Inferior parietal cortex (tissue), 1 donor: ENCODE data around the gene EIF1.
"Not testable (repeated sequence)": the region's sequence is repeated elsewhere in the genome, so short reads cannot be mapped to it uniquely, and the experiment has no call there.

Source experiments
- DNase-seq: peaks from one replicate; pipeline ENCODE4 v3.0.0-alpha.2; 2016; ENCODE audit errors: extremely low spot score

Gene EIF1

DNA sequence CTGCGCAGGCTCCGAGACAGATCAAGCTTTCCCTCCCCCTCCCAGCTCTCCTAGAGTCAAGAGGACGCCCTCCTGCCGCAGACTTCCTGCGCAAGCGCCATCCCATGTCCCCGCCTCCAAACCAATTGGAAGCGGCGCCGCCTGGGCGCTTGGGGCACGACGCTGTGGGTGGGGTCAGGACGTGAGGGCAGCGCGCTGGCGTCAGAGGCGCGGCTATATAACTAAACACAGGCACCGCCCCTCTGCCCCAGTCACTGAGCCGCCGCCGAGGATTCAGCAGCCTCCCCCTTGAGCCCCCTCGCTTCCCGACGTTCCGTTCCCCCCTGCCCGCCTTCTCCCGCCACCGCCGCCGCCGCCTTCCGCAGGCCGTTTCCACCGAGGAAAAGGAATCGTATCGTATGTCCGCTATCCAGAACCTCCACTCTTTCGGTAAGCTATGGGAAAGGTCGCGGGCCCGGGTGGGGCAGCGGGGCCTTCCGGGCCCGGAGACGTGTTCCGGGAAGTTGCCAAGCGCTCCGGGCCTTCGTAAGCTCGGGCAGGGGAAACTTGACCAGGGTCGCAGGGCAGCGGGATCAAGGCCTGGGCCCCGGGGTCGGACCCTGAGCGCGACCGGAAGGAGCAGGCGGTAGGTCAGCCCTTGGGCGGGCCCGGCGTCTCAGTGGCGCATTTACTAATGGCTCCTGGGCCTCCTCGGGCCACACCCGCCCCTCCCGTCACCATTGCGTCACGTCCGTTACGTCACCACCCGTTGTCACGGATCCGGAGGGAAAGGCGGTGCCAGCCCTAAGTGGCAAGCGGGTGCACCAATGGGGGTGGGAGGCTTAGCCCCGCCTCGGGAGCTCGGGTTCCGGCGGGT, at the start of gene EIF1:
Gene EIF1 (plus strand): TSS at position 245 of the 856 bp plus-strand sequence. CDS start 154 bp downstream, at position 399.
- DNase-seq: peak; percentile 100

DNA sequence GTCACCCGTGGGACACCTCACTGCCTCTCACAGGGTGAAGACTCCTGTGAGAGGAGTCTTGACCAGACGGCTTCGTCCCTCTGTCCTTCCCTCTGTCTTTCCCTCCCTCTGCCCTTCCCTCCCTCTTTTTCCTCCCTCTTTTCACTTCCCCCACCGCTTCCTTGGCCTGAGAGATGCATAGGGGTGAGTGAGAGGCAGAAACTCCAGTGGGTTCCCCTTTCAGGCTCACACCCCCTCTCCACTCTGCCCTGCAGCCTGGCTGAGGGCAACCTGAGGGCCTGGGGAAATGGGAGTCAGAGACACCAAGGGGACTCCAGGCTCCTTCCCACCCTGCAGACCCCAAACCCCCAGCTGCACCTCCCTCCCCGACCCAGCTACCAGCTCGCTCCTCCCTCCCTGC, 49.7 kb upstream of the EIF1 start:
- DNase-seq: no peak

DNA sequence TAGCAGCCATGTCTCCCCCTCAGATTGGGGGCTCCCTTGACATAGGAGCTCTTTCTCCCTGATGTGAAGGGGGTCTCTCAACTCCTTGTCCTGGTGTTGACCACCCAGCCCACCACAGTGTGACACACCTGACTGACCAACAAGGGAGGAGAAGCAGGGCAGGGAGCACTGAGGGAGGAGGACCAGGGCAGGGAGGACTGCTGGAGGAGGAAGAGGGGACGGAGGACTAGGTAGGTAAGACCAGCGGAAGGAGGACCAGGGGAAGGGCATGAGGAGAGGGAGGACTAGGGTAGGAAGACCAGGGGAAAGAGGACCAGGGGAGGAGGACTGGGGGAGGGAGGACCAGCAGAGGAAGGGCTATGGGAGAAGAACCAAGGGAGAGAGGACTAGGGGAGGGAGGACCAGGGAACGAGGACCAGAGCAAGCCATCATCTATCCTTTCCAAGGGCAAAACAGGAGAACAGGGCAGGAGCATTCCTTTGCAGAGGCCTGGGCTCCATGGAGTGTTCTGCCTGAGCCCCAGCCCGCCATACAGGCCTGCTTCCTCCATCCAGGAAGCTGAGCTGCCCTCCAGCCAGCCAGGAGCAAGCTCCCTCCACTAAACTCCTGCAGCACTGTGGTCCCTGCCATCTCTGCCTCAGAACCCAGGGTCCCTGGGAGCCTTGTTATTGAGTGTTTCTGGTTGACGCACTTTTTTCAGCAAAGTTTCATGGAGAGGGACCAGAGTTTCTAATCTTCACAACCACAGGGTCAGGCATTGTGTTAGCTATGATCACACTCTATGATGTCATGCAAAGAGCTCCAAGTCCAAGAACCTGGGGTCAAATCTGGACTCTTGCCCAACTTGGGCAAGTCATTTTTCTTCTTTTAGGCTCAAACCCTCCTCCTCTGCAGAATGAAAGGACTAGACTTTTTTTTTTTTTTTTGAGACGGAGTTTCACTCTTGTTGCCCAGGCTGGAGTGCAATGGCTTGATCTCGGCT, 48.9 kb upstream of the EIF1 start:
- no peak for DNase-seq

DNA sequence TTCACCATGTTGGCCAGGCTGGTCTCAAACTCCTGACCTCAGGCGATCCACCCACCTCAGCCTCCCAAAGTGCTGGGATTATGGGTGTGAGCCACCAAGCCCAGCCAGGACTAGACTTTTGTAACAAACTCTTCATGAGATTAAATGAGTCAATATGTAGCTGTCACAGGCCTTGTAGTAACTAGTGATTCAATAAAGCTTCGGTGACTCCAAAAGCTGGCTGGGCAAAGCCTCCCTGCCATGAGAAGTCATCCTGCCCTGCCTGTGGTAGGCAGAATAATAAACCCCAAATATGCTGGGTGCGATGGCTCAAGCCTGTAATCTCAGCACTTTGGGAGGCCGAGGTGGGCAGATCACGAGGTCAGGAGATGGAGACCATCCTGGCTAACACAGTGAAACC, 48.1 kb upstream of the EIF1 start:
- DNase-seq: not testable (repeated sequence)

DNA sequence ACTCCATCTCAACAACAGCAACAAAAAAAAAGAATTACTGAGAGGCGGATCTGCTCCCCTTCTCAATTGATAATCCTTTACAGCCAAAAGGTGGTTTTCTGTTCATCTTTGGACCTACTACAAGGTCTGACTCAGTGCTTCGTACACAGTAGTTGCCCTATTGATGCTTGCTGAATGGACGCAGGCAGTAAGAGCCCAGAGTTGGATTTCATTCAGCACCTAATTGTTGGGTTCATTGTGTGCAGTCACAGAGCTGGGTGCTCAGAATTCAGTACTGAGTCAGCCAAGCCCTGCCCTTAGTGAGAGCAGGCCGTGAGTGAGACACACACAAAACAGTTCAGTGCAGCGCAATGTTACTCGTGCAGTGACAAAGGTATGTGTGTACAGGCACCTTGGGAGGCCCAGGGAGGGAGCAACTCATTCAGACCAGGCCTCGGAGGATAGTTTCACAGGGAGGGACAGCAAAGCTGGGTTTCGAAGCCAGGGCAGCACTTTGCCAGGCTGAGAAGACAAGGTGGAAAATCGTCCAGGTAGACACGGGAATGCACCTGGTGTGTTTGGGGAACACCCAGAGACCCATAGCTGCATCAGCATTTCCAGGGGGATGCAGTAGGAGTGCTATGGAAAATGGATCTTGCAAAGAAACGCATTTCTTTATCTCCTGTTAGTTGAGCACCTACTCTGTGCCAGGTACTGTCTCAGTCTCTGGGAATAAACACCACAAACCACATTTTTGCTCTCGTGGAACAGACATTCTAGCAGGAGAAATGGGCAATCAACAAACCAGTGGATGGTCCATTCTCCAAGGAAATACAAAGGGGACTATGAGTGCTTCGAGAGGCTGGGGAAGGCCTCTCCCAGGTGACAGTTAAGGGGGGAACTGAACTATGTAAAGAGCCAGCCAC, 46.2 kb upstream of the EIF1 start:
- no peak for DNase-seq

DNA sequence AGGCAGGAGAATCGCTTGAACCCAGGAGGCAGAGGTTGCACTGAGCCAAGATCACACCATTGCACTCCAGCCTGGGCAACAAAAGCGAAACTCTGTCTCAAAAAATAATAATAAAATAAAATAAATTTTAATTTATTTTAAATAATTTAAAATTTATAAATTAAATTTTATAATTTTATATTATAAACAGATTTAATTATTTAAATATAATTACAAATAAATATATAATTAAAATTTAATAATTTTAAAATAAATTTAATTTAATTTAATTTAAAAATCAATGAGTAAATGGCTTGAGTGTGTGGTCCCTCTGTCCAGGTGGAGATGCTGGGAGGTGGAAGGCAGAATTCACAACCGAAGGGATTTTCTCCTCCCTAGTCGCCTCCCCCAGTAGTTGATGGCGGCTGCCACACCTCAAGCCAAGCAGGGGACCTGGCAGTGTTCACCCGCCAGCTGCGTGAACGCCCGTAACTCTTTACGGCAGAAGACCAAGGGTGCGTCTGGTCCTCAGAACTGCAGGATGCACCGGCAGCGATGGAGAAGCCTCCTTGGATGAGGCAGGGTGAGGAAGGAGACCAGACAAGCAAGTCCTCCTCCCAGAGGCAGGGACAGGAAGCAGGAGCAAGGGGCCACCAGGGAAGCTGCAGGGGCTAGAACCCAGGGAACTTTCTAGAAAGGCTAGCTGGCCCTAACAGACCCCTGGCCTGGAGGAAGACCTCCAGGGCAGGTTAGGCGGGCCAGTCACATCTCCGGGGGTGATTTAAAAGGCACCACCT, 41.5 kb upstream of the EIF1 start:
- no peak for DNase-seq

DNA sequence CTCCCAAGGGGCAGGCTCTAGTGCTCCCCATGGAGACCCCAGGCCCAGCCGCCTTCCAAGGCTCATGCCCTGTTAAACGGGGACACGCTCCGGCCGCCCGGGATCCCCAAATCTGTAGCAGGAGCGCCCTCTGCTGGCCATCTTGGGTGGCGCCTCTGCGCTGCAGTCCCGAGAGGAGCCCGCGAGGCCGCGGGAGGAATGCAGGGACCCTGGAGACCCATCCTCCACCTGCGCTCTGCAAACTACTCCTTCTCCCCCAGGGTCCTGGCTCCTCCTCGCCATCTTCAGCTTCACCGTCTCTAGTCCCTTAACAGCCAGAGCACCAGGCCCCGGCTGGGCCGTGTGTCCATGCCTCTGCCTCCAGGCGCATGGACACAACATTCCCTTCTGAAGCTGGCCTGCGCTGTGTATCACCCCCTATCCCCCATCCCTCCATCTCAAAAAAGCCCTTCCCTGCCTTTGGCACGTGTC, 40.7 kb upstream of the EIF1 start:
- DNase-seq: peak; percentile 93

DNA sequence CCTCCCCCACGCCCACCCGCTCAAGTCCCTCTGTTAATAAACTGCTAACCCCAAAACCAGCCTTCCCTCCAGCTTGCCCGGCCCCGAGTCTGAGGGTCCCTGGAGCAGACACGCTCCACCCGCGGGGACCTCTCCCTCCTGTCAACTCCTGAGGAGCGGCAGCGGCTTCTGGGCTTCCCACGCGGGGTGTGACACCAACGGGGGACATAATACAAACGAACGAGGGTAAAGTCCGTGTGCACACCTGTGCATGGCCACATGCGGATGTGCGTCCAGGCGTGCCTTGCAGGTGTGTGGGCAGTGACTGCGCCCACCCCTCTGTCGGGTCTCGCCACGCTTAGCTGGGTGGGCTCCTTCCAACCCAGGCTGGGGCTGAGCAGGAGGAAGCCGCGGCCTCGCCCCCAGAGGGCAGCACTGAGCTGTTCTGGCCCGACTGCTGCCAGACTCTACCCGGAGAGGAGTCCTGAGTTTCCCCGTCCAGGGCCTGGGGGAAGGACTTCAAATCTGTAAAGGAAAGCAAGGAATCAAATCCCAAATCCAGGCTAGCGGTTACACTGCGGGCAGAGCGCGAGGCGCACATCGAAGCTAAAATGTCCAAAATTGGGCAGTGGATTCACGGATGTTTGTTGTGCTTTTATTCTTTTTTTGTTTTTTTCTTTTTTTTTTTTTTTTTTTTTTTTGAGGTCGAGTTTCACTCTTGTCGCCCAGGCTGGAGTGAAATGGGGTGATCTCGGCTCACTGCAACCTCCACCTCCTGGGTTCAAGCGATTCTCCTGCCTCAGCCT, 40.1 kb upstream of the EIF1 start:
- DNase-seq: peak; percentile 79

DNA sequence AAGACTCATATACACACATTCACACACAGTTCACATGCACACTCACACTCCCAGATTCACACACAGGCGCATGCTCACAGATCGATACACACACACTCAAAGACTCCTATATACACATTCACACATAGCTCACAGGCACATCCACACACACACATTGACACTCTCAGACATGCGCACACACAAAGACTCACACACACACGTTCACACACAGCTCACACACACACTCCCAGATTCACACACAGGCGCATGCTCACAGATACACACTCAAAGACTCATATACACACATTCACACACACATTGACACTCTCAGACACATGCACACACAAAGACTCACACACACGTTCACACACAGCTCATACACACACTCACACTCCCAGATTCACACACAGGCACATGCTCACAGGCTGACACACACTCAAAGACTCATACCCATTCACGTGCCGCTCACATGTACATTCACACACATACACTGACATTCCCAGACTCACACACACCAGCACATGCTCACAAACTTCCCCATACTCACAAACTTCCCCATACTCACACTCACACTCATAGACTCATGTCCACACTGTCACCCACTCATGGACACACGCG, 38.7 kb upstream of the EIF1 start:
- DNase-seq: no peak

DNA sequence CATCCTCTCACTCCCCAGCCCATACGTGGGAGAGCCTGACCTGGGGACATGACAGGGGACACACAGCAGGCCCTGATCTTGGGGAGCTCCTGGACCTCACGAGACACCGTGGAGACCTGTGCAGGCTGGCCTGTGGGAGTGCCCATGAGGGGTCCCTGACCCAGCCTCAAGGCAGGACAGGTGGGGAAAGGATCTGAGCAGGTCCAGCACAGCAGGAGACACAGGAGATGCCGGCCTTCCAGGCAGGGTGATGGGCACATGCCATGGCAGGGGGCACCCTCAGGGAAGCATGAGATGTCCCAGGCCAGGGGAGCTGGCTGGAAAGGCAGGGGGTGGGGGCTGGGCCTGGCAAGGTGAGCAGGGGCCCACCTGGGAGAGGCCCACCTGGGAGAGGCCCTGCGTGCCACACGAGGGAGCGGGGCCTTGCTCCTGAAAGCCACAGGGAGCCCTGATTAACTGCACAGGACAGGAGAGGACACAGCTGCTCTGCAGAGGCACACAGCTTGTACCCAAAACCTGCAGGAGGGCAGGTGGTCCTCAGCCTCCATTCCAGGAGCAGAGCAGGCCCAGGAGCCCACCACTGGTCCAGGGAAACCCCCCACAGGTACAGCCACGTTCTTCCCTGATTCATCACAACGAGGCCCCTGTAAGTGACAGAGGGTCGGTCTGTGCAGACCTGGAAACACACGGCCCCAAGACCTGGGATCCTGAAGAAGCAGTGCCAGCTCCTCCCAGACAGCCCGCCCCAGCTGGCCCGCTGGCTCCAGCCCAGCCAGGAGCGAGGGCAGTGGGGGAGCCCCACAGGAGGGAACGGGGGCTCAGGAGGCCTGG, 37.7 kb upstream of the EIF1 start:
- DNase-seq: no peak

DNA sequence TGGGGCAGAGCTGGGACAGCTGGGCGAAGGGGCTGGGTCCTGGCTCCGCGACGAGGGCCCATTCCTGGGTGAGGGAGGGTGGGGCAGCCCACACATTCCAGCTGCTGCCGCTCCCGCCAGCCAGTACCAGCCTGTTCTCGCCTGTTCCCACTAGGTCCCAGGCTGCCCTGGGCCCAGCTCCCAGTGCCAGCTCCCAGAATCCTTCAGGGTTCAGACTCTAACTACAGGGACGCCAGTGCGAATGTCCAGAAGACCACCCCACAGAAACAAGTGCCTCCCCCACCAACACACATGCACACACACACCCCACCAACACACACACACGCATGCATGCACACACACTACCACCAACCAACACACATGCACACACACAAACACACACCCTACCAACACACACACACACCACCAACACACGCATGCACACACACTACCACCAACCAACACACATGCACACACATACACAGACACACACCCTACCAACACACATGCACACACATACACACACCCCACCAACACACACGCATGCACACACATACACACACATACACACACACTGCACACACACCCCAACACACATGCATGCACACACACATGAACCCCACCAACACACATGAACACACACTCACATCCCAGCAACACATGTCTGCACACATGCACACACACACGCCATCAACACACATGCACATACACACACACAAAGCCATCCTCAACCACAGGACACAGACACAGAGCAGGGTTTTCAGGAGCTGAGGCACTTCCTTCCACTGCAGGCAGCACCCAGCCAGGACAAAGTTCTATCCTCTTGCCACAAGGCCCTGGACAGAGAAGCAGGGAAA, 36.8 kb upstream of the EIF1 start:
- no peak for DNase-seq

DNA sequence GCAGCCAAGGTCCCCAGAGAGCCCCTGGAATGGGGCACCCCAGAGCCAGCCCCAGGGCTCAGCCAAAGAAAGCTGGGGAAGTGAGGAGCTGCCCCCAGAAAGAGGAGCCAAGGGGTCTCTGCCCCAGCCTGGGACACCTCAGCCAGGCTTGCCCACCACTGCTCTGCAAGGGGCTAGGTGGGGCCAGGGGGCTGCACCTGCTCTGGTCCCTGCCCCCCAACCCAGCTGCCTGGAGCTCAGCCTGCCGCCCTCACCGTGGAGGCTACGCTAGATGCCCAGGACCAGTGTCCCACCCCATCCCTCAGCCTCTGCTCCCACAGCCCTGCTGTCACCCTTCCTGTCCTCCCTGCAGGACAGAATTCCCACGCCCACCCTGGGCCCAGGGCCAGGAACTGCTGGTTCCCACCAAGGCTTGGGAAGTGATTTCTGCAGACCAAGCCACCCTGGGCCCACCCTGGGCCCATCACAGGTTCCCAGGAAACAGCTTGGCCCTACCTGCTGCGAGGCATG, 36.2 kb upstream of the EIF1 start:
- no peak for DNase-seq

DNA sequence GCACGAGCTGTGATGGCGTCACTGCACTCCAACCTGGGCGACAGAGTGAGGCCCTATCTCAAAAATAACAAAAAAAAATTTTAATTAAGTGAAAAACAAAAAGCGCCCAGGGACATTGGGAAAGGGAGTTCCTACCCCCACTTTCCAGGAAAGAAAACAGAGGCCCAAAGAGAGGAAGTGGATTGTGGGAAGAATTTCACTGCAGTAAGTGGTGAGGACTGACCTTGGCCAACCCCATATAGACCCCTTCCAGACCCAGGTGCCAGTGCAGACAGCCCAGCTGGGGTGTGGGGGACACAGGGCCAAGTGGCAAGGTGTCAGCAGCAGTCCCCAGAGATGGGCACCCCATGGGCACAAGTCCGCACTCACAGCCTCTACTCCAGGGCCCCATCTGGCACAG, 35.3 kb upstream of the EIF1 start:
- no peak for DNase-seq

DNA sequence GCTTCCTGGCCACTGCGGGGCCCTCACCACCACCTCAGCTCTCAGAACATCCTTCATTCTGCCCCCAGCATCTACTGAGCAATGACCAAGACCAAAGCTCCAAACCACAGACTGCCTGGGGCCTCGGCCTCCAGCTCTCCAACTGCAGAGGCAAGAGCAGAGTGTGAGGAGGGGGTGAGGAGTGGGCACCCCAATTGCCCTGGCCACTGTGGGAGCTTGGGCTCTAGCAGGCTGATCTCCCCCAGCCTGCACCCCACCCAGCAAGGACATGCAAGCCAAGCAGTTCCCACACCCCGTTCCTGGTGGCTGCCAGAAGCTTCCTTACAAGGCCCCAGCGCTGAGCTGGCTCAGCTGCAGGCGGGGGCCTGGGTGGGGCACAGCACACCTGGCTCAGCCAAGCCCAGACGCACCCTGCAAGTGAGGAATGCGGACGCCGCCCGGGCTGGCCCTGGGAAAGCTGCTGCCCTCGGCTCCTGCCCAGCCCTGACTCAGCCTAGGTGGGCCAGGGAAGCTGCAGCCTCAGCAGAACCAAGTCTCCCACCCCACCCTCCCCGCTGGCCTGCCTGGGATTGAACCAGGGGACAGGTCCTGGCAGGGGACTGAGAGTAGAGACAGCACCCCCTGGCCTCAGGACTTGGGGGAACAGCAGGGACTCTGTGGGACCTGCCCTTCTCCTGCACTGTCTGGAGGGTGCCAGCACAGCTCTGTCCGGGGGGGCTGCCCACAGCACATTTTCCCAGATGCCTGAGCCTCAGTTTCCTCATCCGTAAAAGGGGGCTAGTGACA, 34.6 kb upstream of the EIF1 start:
- no peak for DNase-seq

DNA sequence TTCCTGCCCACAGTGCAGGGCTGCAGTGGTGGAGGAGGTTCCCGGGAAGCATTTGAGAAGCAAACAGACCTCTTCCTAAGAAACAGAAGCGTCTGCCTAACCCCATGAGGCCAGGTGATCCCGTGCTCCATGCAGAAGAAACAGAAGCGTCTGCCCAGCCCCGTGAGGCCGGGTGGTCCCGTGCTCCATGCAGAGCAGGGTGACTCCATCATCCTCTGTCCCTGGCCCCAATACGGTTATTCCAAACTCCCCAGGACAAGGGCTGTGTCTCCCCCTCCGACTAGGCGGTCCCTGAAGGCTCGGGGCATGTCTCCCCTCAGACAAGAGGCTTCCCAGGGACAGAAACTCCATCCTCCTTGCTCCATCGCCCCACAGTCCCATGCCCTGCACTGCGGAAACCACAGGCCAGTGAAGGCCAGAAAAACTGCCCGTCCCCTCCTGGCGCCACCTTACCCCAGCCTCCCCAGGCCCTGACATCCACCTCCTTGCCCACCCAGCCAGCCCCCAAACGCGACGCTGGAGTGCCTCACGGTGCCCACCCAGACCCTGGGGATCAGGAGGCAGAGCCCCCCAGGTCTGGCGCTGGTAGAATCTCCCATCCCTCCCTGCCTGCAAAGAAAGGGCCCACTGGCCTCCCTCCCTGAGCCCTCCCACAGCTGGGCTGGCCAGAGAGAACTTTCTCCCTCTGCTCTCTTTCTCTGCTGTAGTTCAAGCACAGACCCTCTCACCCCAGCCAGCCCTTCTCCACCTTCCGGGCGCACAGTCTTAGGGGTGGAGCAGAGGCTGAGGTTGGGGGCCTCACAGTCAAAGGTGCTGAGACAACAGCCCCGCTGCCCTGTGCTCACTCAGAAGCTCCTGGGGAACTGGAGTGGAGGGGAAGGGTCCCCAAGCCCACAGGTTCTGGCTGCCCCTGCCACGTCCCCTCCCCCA, 33.7 kb upstream of the EIF1 start:
- no peak for DNase-seq
